Kasumi-1 (cell line): Measurements from ENCODE around the gene ATF6B.
"Not testable (repeated sequence)": the region's sequence is repeated elsewhere in the genome, so short reads cannot be mapped to it uniquely, and the experiment has no call there.

Experiments used
- DNase-seq, 2 experiments: peaks; one replicate each; lab custom pipeline; 2025; lab: John Stamatoyannopoulos, UW

The ATF6B gene

DNA sequence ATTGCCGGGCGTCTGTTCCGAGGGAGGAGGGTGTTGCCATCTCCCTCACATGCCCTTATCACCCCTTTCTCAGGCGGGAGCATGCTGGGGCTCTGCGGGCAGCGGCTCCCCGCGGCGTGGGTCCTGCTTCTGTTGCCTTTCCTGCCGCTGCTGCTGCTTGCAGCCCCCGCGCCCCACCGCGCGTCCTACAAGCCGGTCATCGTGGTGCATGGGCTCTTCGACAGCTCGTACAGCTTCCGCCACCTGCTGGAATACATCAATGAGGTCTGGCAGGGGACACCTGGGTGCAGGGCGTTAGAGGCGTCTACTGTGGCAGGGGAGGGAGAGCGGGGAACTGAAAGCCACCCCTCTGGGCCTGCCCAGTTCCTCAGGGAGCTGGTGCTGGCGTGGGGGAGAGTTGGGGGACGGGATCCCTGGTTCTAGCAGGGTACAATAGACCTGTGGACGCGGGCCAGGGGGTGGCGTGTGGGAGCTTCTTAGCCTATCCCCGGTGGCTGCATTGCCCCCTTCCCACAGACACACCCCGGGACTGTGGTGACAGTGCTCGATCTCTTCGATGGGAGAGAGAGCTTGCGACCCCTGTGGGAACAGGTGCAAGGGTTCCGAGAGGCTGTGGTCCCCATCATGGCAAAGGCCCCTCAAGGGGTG is 26.6 kb upstream of the ATF6B start:
- peak; percentile 52 to 54 for DNase-seq

DNA sequence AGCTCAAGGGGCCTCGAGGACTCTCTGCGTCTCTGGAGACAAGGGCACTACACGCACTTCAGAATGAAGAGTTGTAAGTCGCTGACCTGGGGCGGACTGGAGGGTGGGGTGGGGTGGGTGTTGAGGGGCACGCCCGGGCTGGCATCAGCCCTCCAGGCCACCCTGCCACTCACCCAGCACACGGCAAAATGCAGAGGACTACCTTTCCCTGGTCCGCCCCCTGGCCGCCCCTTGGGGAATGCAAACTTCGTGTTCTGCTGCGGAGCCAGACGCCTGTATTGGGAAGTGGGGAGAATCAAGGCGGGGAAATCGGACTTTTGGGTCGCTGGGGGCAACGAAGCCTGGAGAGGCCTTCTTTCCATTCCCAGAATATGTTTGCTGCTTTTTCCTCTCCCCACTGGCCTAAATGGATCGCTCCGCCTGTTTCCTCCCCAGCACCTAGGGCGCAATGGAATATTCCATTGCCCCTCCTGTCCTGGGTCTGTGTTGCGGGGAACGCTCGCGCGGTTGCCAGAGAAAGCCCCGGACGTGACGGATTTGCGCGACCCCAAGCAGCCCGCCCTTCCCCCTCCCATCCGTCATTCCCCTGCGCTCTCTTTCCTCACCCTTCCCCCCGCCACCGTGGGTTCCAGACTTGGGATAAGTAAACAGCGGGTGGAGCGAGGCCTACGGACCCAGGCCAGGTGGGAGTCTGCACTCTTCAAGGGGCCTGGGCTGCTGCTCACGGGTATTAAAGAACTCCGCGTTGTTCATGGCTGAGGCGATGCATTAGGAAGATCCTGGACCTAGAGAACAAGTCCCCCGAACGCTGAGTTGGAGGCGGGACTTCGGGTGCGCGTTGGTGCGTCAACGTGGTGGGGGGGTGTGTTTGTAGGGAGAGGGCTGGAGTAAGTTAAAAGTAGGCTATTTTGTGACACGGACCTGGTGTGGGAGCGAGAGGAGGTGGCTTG is 25.8 kb upstream of the ATF6B start, which contains the start of gene PPT2:
Gene PPT2 (plus strand): TSS at position 578 of the 950 bp plus-strand sequence. CDS start 454 bp downstream, outside the sequence.
- peak; percentile 87 to 93 for DNase-seq

DNA sequence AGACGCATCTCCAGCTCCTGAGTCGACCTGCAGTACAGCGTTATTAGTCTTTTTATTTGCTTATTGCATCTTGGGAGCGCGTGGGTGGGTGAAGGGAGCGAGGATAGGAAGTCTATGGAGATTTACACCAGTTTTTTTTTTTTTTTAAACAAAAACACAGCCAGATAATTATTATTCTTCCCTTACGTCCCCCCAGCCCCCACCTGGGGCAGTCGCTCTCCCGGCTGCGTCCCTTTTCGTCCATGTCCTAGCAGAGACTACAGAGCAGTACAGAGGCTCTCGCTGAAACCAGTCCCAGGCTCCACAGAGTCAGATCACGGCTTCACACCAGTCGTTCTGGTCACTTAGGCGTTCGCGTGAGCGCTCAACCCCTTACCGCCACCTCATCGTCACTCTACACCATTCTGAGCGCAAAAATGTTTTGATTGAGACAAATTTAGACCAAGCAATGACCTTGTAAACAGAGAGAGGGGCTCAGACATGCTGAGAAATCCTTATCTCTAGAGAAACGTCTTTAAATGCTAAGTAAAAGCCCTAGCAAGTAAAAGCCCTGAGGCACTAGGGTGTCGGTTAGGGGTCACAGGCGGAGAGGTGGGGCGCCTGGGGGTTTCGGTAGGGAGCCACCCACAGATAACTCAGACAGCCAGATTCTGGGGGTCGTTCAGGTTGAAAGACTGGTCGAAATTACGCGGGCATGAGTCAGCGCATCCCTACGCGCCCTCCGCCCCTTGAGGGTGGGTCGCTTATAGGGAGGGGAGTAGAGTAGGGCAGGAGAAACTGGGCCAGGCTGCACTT is 24.9 kb upstream of the ATF6B start:
- DNase-seq: no peak

DNA sequence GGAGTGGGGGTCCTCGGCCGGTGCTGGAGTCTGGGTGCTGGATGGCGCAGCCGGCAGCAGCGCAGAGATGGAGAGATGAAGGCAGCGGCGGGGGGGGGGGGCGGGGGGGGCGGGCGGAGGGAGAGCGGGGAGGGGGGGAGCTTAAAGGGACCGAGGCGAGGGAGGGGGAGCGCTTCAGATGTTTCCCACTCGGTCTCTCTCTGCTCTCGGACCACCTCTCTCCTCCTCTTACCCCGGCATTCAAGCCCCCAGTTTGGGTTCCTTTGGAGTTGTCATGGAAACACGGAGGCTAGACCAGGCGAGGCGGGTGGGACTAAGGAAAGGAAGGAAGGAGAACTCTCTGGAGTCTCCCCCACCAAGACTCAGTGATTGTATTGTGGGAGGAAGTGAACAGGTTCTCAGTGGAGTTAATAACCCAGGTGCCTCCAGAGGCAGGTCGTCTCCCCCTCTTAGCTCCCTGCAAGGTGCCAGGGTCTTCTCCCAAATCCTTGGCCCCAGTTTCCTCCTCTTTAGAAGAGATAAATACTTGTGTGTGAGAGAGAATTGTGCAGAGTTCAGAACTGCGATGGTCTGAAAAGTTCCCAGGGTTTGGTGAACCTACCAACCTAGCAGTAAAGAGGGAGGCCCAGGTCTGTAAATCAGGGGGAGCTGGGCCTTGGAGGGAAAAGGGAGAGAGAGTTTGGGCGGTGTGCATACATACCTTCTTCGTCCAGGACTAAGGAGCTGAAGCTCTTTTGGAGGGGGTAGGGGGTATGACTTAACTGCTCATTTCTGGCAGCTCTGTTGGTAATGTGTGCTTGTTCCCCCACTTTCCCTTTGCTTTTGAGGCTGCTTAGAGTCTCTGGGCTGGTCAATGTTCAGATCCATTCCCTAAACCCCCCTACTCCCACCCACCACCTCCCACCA is 24.1 kb upstream of the ATF6B start, which contains the start of gene PRRT1:
Gene PRRT1 (minus strand): TSS at position 77 of the 906 bp plus-strand sequence. CDS start 112 bp downstream, outside the sequence.
- DNase-seq: no peak

DNA sequence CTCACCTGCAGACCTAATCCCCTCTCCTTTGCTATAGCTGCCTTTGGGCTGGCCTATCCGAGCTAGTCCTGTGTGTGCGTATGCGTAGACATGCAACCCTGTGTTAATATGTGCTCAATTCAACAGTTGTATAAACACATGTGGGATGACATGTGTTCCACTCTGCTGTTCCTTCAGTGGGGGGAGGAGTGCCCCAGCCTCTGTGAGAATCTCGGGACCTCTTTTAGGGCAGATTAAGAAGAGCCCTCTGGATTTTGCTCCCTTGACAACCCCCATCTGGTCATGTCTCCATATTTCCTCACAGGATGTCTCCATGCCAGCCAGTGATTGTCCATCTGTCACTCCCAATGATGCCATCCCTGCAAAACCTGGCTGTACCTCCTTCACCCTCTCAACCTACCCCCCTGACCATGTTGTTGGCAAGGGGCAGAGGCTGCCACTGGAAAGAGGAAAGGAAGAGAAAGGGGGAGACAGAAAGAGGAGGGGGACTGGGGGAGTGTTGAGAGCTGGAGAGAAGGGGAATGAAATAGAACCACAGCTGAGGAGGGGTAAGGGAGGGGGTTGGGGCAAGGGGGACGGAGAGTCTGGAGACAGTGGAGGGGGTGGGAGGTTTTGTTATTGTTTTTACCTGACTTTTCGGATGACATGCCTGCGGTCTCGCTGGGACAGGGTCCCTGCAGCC is 23.3 kb upstream of the ATF6B start:
- no peak for DNase-seq

DNA sequence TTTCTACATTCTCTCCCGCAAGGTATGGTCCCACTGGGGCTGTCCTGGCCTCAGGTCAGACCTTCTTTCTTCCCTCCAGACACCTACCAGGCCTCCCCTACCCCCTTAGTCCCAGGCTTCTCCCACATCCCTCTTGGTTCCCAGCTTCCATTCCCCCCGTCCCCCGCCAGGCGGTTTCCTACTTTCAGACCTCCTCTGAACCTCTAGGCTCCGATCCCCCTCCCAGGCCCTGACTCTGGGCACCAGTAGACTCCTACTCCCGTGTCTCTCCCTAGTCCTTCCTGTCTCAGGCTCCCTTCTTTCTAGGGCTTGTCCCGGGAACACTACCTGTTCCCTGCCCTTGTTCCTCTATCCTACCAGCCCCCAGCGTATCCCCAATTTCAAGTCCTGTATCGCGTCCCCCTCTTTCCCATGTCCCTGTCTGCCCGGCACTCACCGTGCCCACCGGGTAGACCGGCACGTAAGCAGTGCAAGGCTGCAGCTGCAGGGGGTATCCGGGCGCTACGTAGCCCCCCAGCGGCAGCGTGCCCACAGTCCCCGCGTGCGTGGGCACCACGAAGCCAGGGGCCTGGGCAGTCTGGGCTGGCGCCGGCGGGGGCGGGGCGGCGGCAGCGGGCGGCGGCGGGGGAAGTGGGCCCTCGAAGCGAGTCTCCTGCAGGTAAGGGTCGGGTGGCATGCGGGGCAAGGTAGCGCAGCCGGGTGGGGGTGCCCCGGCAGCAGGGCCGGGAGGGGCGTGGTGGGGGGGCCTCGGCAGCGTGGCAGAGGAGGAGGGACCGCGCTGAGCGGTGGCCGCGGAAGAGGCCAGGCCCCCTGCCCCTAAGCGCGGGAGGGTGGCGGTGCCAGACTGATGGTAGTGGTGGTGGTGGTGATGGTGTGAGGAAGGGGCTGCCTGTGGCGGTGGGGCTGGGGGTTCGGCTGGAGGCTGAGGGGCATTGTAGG is 22.2 kb upstream of the ATF6B start:
- DNase-seq: no peak

DNA sequence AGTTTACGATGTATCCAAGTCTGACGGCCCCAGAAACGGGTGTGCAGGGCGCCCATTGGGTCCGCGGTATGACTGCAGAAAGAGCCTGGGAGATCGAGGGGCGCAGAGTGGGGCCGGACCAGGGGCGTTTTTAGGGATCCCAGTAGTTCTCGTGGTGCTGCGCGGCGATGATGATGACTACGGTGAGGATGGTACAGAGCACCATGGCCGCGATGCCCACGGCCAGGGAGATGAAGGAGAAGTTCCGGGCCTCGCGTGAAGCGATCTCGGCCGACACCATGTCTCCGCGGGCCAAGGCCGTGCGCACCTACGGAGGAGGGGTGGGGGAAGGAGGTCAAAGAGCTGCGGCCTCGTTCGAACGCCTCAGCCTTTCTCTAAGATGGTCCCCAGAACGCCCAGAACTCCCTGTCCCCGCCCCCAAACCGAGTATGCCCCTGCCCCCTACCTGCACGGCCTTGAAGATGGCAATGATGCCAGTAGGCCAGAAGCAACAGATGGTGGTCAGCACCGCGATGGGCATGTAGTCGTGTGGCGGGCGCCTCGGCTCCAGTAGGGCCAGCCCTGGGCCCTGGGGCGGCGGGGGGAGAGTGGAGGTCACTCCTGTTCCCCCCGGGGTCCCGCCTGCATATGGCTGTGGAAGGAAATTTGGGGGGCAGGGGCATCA is 21.2 kb upstream of the ATF6B start:
- DNase-seq: no peak

DNA sequence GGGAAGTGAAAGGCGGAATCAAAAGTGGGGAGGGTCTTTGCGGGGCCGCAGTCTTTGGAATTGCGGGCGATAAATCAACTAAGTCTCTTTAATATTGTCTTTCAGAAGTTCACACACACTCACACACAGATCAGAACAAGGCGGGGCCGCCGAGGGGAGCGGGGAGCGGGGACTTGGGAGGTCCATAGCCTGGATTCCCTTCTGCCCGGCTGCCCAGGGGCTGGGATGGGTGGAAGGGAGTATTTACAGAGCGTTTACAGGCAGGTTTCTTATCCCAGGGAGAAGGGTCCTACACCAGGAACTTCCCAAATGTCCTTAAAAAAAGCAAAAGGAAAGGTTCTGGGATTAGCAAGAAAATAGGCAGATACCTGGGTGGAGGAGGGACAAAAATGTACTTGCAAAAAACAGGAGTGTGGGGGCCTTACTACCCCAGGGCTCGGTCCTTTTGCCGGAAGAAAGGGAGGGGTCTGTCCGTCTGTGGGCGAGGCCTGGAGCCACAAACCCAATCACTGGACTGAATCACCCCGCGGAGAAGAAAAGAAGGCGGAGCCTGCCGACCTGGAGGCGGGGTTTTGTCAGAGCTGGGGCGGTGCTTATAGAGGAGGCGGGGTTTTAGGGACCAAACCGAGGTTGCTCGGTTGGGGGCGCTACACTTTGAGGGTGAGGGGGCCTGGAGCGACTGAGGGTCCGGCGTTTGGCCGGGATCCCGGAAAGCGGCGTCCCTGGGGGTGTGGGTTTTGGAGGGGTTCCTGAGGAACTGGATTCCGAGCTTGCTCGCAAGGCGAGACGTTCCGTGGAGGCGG is 20.4 kb upstream of the ATF6B start:
- DNase-seq: no peak

DNA sequence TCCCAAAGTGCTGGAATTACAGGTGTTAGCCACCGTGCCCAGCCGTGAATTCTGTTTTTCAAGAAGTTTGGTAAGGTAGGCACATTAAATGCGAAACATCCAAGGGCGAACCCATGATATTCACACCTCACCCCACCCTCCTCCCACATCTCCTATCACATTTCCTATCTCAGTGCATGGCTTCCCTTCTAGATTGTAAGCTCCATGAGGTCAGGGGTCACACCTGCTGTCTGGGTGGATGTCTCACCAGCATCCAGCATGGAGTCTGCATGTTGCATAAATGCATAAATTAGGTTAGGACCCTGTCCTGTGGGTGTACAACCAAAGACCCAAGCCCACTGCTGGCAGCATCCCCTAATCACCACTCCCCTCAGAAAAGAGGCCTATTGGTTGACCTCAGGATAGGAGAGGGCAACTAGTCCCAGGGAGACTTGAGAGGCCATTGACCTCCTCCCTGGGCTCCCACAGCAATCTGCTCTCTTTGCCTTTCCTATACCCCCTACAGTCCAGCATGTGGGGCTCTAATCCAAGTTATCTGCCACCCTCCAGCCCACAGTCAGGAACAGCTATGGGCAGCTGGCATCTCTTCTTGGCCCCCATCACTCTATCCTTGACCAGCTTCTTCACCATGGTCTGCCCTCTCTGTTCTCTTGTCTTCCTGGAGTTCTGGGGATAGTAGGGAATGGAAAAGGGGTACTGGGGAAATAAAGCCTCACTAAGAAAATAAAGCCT is 19.5 kb upstream of the ATF6B start:
- DNase-seq: no peak

DNA sequence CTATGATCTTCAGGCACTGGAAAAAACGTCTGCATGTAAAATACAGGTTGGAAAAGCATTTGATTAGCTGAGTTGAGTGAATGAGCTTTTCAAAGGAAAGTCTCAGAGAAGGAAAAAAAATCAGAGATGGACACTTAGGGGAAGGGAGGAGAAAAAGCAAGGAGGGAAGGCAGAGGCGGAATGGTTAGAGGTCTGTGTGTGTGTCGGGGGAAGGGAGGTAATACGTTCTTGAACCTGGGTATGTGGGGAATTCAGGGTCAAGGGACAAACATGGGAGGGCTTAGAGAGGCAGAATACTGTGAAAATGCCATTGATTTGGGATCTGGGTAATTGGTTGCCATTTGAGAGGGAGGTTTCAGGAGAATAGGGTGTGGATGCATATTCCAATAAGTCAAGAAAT is 18.6 kb upstream of the ATF6B start:
- no peak for DNase-seq

DNA sequence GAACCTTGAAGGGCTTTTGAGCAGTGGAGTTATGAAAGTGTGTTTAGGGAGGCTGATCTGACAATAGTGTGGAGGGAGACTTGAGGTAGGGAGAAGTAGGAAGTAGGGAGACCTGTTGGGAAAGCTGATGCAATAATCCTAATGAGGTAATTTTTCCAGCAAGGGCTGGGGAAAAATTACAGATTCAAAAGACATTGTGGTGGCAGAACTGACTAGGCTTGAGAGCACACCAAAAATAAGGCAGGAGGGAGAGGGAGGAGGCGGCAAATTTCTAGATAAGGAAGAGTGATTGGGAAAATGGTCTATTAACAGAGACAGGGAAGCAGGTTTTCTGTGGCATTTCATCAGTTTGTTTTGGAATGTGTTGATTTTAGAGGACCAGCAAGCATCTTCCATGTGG is 18.2 kb upstream of the ATF6B start:
- DNase-seq: no peak

DNA sequence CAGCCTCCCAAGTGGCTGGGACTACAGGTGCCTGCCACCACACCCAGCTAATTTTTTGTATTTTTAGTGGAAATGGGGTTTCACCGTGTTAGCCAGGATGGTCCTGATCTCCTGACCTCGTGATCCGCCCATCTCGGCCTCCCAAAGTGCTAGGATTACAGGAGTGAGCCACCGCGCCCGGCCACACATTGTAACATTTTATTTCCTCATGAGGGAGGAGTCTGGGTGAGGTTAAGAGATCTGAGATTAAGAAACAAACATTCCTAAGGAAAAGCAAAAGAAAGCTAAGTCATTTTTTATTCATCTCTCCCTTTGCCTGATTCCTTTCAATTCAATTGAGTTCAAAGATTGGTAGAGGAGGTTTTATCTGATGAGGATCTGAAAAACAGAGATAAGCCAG is 16.2 kb upstream of the ATF6B start:
- not testable (repeated sequence) for DNase-seq

DNA sequence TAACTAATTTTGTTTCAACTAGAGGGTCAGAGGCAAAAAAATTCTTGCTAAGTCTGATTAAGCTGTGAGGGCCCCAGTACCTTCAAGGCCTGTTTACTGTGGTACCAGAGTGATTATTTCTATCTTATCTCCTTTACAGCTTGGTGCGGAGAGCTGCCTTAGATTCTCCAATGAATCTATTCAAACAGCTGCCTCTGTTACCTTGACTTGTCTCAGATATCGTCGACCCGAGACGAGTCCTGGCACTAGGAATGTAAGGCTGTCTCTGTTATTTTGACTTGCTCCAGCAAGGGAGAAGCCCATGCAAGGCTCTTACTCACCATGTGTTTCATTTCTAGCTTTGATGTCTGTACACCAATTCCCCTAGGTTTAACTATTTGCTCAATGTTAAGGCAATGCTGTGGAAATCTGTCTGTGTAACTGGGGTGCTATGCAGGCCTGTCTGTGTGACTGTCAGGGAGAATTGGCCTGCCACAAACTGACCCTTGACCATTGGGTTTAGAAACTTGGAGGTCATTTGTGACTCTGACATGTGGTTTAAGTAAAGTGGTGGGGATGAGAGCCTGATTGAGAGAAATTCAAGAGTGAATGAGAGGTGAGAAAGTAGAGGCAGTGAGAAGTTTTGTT is 12.5 kb upstream of the ATF6B start:
- no peak for DNase-seq

DNA sequence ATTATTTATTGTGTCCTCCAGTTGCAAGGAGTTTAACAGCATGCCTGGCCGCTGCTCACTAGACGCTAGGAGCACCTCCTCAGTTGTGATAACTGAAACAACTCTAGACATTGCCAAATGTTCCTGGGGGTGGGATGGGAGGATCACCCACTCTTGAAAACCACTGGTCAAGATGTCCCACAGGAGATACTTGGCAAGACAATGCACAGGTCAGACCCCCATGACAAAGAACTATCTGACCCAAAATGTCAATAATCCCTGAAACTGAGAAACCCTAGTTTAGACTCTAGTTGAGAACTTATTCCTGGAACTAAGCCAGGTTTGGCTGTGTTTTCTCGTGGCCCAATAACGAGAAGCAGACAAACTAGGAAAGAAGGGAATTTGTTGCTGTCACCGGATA is 11.5 kb upstream of the ATF6B start:
- no peak for DNase-seq

DNA sequence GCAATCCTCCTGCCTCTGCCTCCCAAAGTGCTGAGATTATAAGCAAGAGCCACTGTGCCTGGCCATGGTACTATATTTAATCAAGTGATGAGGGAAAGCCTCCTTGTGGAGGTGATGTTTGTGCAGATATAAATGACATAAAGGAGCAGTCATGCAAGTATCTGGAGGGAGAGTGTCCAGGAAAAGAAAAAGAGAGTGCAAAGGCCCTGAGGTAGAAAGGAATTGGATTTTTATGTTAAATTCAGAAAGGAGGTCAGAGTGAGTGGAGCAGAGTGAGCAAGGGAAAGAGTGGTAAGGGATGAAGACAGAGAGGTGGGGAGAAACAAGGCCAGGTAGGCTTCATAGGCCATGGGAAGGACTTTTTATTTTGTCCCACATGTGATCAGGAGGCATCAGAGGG is 9.4 kb upstream of the ATF6B start:
- no peak for DNase-seq

DNA sequence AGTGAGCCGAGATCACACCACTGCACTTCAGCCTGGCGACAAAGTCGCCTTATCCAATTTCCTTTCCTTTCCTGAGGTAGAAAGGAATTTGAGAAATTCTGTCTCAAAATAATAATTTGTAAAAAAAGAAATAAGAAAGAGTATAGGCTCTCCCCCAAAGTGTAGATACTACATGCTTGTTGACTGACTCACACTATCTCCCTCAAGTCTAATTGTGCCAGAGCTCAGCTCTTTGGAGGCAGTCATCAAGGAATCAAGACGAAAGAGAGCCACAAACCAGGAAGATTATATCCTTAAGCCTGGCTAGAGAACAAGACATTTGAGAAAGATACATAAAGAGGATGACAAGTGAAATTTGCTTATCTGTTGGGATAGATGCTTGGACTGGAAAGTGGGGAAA is 5.7 kb upstream of the ATF6B start:
- no peak for DNase-seq

DNA sequence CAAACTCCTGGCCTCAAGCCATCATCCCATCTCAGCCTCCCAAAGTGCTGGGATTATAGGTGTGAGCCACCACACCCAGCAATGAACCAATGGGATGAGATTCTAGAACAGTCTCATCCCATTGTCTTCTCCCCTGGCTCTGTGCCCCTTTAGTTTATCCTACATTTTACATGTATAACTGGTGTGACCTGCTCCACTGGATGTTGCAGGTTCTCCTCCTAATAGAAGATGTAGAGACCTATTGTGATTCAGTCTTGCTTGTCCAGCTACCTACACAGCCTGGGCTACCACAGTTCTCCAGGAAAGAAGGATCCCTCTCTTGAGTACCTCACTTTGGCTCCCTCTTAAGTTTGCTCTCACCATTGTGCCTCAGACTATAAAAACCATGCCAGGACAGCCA is 4.1 kb upstream of the ATF6B start:
- DNase-seq: no peak
